ENCODE measurements around the gene SUGCT. TPM values are rescaled to one million over a fixed set of nuclear protein-coding genes. Genes with fewer than 3 reads are reported as not detected.

The SUGCT gene
- total and polyA plus RNA-seq, 9 of the 15 experiments (the other 6 are each of a cell fraction or from before 2014, with no cell fraction given) = 0.58 to 2.5 (median 1.4) TPM

GRCh38 chr7:40623863-40624262 lies 489.1 kb downstream of the SUGCT start (continued):
- TF ChIP-seq CBFA2T2 (conservative IDR thresholded peaks at IDR 0.05) (no peak), RFX7 (CRISPR knock-in tag; IDR thresholded peaks at IDR 0.05) (no peak), CBX2 (IDR thresholded peaks at IDR 0.05; ENCODE audit: insufficient read depth, low read length, poor library complexity, severe bottlenecking) (no peak), ZNF57 (CRISPR knock-in tag; IDR thresholded peaks at IDR 0.05) (no peak), ZNF324 (CRISPR knock-in tag; IDR thresholded peaks at IDR 0.05) (no peak), TAF1 (IDR thresholded peaks at IDR 0.05; ENCODE audit: control insufficient read depth, extremely low read depth, insufficient read depth, low read length, severe bottlenecking) (no peak), KLF6 (CRISPR knock-in tag; IDR thresholded peaks at IDR 0.05; ENCODE audit: borderline replicate concordance) (no peak), STAG1 (CRISPR knock-in tag; IDR thresholded peaks at IDR 0.05; ENCODE audit: borderline replicate concordance) (no peak), WHSC1 (IDR thresholded peaks at IDR 0.05; ENCODE audit: low read length) (no peak), HDGF (IDR thresholded peaks at IDR 0.05) (no peak), BACH1 (tag; IDR thresholded peaks at IDR 0.05) (no peak), BCLAF1 (IDR thresholded peaks at IDR 0.05; ENCODE audit: borderline replicate concordance in 1 of 2, control insufficient read depth in 1 of 2, low read depth in 2 of 2, low read length in 1 of 2) (no peak), PHB2 (IDR thresholded peaks at IDR 0.05; ENCODE audit: low read depth) (no peak), ZNF511 (CRISPR knock-in tag; IDR thresholded peaks at IDR 0.05) (no peak), MAZ (CRISPR knock-in tag; conservative IDR thresholded peaks at IDR 0.05 in 1 of 2, IDR thresholded peaks at IDR 0.05 in 1 of 2) (no peak), ZNF174 (CRISPR knock-in tag; IDR thresholded peaks at IDR 0.05) (no peak), MEIS2 (IDR thresholded peaks at IDR 0.05; ENCODE audit: partially characterized antibody) (peak; percentile 94), ZNF695 (CRISPR knock-in tag; IDR thresholded peaks at IDR 0.05) (no peak), E2F3 (CRISPR knock-in tag; IDR thresholded peaks at IDR 0.05) (no peak), PKNOX1 (IDR thresholded peaks at IDR 0.05) (peak; percentile 84)
- TF ChIP-seq, protein P1, sequence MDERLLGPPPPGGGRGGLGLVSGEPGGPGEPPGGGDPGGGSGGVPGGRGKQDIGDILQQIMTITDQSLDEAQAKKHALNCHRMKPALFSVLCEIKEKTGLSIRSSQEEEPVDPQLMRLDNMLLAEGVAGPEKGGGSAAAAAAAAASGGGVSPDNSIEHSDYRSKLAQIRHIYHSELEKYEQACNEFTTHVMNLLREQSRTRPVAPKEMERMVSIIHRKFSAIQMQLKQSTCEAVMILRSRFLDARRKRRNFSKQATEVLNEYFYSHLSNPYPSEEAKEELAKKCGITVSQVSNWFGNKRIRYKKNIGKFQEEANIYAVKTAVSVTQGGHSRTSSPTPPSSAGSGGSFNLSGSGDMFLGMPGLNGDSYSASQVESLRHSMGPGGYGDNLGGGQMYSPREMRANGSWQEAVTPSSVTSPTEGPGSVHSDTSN (CRISPR knock-in tag; IDR thresholded peaks at IDR 0.05; ENCODE audit: low read depth) = no peak
- TF ChIP-seq, protein P1 (tag; conservative IDR thresholded peaks at IDR 0.05; ENCODE audit: low read depth) = peak; percentile 61

Data from K562 (cell line).